NCI-H2081 treated with DMSO at 0.1 percent for 48 hours (cell line): ENCODE data around the gene USP37.
"Not testable (repeated sequence)": the region's sequence is repeated elsewhere in the genome, so short reads cannot be mapped to it uniquely, and the experiment has no call there.

ENCODE experiments used
- DNase-seq: peaks from one replicate; lab custom pipeline; 2025; lab: John Stamatoyannopoulos, UW

USP37 gene

GRCh38 chr2:218555527-218555926 is 12.6 kb downstream of the USP37 start:
- no peak for DNase-seq

GRCh38 chr2:218554225-218554624 is 13.9 kb downstream of the USP37 start:
- DNase-seq: not testable (repeated sequence)

- DNase-seq: no peak
Observed at GRCh38 chr2:218547978-218548377, 20.2 kb downstream of the USP37 start.

GRCh38 chr2:218547511-218547910 is 20.6 kb downstream of the USP37 start:
- DNase-seq: no peak

- no peak for DNase-seq
Observed at GRCh38 chr2:218546012-218546411, 22.1 kb downstream of the USP37 start.

- no peak for DNase-seq
Observed at GRCh38 chr2:218540015-218540414, 28.1 kb downstream of the USP37 start.

- DNase-seq: no peak
Observed at GRCh38 chr2:218536804-218537494, 31.2 kb downstream of the USP37 start.

- DNase-seq: no peak
Observed at GRCh38 chr2:218529990-218530389, 38.2 kb downstream of the USP37 start.

GRCh38 chr2:218528409-218528808 is 39.7 kb downstream of the USP37 start:
- DNase-seq: not testable (repeated sequence)

- DNase-seq: no peak
Observed at GRCh38 chr2:218523651-218524050, 44.5 kb downstream of the USP37 start.

- no peak for DNase-seq
Observed at GRCh38 chr2:218518876-218519275, 49.3 kb downstream of the USP37 start.

GRCh38 chr2:218517434-218518206 is 50.5 kb downstream of the USP37 start:
- no peak for DNase-seq

- no peak for DNase-seq
Observed at GRCh38 chr2:218516614-218517013, 51.5 kb downstream of the USP37 start.

- DNase-seq: no peak
Observed at GRCh38 chr2:218513676-218514075, 54.5 kb downstream of the USP37 start.

GRCh38 chr2:218508299-218508698 is 59.9 kb downstream of the USP37 start:
- no peak for DNase-seq

- DNase-seq: no peak
Observed at GRCh38 chr2:218505754-218506371, 62.3 kb downstream of the USP37 start.

GRCh38 chr2:218501665-218502064 is 66.5 kb downstream of the USP37 start:
- no peak for DNase-seq

GRCh38 chr2:218500501-218501060 is 67.6 kb downstream of the USP37 start:
- no peak for DNase-seq

GRCh38 chr2:218485986-218486667 is 82.0 kb downstream of the USP37 start:
- DNase-seq: no peak

GRCh38 chr2:218482651-218483050 is 85.5 kb downstream of the USP37 start:
- DNase-seq: no peak

GRCh38 chr2:218479595-218479994 is 88.6 kb downstream of the USP37 start:
- DNase-seq: no peak

- DNase-seq: no peak
Observed at GRCh38 chr2:218478544-218478943, 89.6 kb downstream of the USP37 start.
